NK-92 treated with Interleukin-12 subunit alpha and Interleukin-12 subunit beta, amount 100 ng/mL, for 24 hours (cell line): ENCODE data around the gene SLC8A2.
A peak's percentile ranks its signal among the peaks of the same experiment; 100 is the strongest.
"Not testable (repeated sequence)": the region's sequence is repeated elsewhere in the genome, so short reads cannot be mapped to it uniquely, and the experiment has no call there.

ENCODE experiments used
- DNase-seq: peaks from one replicate; lab custom pipeline; 2025; lab: John Stamatoyannopoulos, UW

The SLC8A2 gene

GRCh38 chr19:47487551-47488515 is 16.1 kb upstream of the SLC8A2 start:
- DNase-seq = no peak

GRCh38 chr19:47486900-47487299 is 15.2 kb upstream of the SLC8A2 start:
- no peak for DNase-seq

- not testable (repeated sequence) for DNase-seq
Observed at GRCh38 chr19:47486220-47486619, 14.5 kb upstream of the SLC8A2 start.

DNA sequence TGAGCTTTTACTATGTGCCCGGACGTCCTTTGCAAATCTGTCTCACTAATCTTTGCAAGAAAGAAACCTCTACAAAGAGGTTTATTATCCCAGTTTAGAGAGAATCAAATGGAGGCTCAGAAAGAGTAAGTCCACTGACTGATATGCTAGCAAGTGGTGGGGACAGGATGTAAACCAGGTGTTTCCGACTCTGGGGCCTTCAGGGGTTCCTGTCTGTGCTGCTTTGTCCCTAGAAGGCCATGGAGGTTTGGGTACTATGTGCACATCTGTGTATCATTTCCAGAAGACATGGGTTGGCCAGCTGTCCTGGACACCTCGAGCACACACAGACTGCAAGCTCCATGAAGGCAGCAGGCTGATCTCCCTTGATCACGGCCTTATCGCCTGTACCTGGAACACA is 13.5 kb upstream of the SLC8A2 start:
- DNase-seq = no peak

GRCh38 chr19:47483800-47484690 is 12.4 kb upstream of the SLC8A2 start, which contains the start of gene KPTN:
TSS of gene KPTN (minus strand) at chr19:47484219. CDS start at chr19:47484160, 59 bp downstream.
- DNase-seq = peak; percentile 86

DNA sequence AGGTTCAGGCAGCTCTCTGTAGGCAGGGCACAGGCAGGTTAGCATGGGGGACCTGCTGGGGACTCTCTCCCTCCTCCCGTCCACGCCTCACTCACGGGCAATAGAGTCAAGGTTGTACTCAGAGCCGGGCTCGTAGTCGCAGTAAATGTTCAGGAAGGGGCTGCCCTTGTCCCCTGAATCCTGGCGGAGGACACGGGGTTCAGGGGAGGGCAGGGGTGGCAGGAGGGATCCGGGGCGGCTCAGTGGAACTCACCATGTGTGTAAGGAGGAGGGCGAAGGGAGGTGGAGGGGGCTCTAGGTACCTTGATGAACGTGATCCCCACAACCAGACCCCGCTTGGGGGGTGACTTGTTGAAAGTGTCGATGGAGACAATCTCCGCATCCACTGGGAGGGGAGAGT is 11.5 kb upstream of the SLC8A2 start:
- DNase-seq = no peak

GRCh38 chr19:47481460-47482052 is 9.9 kb upstream of the SLC8A2 start:
- no peak for DNase-seq

- DNase-seq = no peak
Observed at GRCh38 chr19:47480658-47481057, 9.0 kb upstream of the SLC8A2 start.

GRCh38 chr19:47479701-47480503 is 8.2 kb upstream of the SLC8A2 start:
- no peak for DNase-seq

DNA sequence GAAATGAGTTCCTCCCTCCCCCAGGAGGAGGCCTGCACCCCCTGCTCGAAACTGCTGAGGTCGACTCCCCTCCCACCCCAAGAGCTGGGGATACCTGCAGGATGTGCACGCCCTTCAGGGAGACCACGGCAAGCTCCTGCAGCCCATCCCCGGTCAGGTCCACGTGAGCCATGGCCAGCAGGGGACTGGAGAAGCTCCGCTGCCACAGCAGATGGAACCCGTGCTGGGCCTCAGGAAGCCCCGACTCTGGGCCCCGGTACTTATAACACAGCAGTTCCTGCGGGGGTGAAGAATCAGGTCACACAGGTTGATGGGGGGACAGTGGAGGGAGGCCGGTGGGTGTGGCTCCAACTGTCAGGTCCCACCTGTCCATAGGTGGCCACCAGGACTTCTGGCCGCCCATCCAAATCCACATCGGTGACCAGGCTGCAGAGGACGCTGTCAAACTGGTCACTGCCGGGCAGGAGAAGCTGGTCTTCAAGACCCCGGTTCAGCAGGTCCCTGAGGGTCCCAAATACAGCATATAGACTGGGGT is 4.8 kb upstream of the SLC8A2 start:
- no peak for DNase-seq

GRCh38 chr19:47475465-47475864 is 3.8 kb upstream of the SLC8A2 start:
- DNase-seq = no peak

GRCh38 chr19:47473336-47473735 is 1.6 kb upstream of the SLC8A2 start:
- no peak for DNase-seq

- no peak for DNase-seq
Observed at GRCh38 chr19:47471381-47471732, 336 bp downstream of the SLC8A2 start.

DNA sequence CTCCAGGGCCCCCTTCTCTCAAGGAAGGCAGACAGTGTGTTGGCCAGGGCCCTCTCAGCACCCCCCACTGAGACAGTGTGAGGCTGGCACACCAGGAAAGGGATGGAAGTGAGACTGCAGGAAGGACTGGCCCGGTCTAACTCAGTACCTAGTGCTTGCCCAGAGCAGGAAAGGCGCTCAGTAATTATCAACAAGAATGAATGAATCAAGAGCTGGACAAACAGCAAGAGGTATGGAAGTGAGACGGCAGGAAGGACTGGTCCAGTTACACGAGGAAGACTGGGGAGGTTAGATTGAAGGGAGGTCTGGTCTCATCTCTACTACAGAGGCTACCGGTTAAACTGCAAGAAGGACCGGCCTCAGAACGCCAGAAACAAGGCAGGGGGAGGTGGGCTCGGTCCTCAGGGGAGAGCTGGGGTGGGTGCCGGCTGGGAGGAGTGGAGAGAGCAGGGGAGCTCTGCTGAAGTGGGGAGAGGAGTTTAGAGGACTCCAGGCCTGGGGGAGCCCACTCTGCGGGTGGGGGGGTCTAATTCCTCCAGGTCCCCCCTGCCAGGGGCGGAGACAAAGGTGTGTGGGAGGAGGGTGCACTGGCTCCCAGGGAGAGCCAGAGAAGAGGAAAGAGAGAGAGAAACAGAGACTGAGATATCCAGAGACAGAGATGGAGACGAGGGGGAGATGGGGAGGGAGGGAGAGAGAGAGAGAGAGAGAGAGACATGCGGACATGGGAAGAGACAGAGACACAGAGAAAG is 1.1 kb downstream of the SLC8A2 start:
- DNase-seq = no peak

GRCh38 chr19:47469719-47470118 is 2.0 kb downstream of the SLC8A2 start:
- DNase-seq = no peak

DNA sequence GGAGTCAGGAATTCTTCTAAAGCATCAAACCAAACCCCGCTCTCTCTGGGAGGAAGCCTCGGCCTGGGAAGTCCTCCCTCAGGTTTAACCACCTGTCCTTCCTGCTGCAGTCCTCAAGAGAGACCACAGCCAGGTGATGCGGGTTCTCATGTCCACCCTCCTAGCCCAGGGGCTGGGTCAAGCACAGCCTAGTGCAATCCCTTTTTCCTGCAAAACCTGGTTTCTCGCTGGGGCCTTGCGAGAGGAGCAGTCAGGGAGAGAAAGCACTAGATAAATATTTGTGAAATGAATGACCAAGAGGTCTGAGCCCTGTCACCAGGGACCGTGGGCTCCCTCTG is 2.4 kb downstream of the SLC8A2 start:
- no peak for DNase-seq

DNA sequence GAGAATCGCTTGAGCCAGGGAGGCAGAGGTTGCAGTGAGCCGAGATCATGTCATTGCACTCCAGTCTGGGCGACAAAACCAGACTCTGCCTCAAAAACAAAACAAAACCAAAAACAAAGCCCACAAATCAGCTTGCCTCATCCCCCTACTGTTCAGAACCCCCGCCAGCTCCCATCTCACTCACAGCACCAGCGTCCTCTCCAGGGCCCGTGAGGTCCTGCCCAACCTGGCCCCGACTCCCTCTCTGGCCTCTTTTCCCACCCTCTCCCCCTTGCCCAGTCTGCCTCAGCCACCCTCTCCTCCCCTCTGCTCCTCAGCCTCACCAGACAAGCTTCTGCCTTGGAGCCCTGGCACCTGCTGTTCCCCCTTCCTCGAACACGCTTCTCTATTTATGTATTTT is 3.8 kb downstream of the SLC8A2 start:
- no peak for DNase-seq

DNA sequence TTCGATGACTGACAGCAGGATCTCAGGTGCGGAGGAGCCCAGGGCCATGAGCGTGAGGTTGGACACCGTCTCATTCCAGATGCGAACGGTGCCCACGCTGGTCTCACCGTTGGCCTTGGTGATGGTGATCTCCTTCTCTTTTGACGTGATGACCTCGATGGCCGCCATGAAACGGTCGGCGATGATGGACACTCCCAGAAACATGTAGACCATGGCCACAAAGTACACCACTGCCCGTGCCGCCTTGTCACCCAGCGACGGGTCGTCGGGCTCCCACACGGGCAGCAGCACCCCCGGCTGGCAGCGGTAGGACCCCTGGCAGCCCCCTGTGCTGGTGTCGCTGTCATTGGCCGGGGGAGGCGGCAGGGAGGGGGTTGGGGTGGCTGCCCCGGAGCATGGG is 5.7 kb downstream of the SLC8A2 start:
- DNase-seq = no peak

DNA sequence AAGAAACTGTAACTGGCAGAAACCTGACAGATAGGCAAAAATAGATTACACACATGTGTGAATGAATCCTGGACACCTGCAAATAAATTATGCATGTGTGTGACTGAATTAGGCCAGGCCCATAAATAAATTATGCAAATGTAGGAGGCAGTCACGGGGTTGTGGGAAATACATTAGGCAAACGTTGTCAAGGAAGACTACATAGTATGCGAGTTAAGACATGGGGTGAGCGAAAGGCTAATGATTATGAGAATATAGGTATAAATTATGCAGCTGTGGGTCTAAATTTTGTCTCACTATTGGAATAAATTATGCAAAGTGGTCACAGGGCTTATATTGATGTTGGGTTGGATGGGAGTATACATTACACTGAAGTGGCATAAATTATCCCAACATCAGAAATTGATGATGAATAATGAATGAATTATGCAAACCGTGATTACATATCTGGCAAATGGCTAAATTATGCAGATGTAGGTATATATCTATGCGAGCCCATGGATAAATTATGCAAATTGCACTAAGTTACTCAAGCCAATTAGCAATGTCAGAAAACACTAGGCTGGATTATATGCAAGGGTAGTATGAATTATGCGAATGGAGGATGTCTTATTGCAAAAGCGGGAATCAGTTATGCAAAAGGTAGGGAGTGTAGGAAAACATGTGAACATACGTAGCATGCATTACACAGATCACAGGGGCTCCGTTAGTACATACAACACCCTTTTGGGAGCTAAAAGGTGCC is 6.8 kb downstream of the SLC8A2 start:
- DNase-seq = no peak

DNA sequence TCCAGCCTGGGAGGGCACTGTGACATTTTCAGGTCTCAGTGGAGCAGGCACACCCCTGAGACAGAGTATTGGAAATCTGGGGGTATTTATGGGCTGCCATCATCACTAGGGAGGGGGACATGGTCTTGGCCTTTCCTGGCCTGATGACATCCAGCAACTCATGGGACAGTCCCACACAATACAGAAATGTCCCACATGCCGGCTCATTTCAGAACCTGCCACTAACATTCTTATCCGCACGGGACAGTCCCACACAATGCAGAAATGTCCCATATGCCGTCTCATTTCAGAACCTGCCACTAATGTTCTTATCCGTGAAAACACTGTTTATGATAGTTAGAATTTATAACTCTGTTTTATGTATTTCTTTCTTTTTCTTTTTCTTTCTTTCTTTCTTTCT is 9.8 kb downstream of the SLC8A2 start:
- no peak for DNase-seq
